B cell (primary cell): Measurements from ENCODE around the gene SUGP2. TPM values are rescaled to one million over a fixed set of nuclear protein-coding genes. Genes with fewer than 3 reads are reported as not detected.

Experiments used
- ATAC-seq: fragments of 200-7000 bp; cut with Tn5 transposase; one replicate; pipeline ENCODE4 v1.10.0; 2021; ENCODE audit warnings: low read depth, mild to moderate bottlenecking, moderate number of reproducible peaks, moderate library complexity
- CTCF ChIA-PET: fragments of 350-600 bp; sonication (Branson Sonifier 250); formaldehyde crosslinking; loops from one replicate; lab custom pipeline; 2021; ENCODE audit warnings: antibody characterized with exemption, inconsistent platforms; lab: Charles Lee
- POLR2A ChIA-PET: fragments of 350-600 bp; sonication (Branson Sonifier 250); formaldehyde crosslinking; loops from one replicate; lab custom pipeline; 2021; ENCODE audit warnings: antibody characterized with exemption; lab: Charles Lee
- DNase-seq: peaks from one replicate; pipeline ENCODE4 v3.0.0; 2013
- H2AFZ ChIP-seq: 2 replicates; pipeline ENCODE4 v1.6.1; 2012; ENCODE audit warnings: mild to moderate bottlenecking, low read depth, low read length; ENCODE audit not compliant: insufficient read depth, poor library complexity, severe bottlenecking
- H3K27ac ChIP-seq, 2 donors: 1 replicate in 1 of 2; 2 replicates in 1 of 2; pipeline ENCODE4 v1.5.1; 2012 to 2013; ENCODE audit warnings: low read length in 2 of 2, mild to moderate bottlenecking in 2 of 2, moderate library complexity in 1 of 2
- H3K27me3 ChIP-seq, 4 experiments: fragments of 200-600 bp in 1 of 4; sonication (generic) in 1 of 4; replicated peaks in 1 of 4; 1 replicate in 2 of 4; 2 replicates in 2 of 4; pipeline versions ENCODE4 v1.6.1 to v1.7.0; 2013 to 2016; ENCODE audit warnings: low read length in 3 of 4, mild to moderate bottlenecking in 2 of 4, mixed read lengths in 1 of 4, moderate library complexity in 1 of 4; ENCODE audit not compliant: insufficient read depth in 4 of 4, control insufficient read depth in 3 of 4; ENCODE audit errors: control extremely low read depth in 1 of 4
- H3K36me3 ChIP-seq, 2 experiments: replicated peaks in 1 of 2; 1 replicate in 1 of 2; 2 replicates in 1 of 2; pipeline versions ENCODE4 v1.6.1 to v1.7.1; 2013; ENCODE audit warnings: low read length in 1 of 2; ENCODE audit not compliant: insufficient read depth in 2 of 2, control insufficient read depth in 1 of 2; ENCODE audit errors: control extremely low read depth in 1 of 2, extremely low read depth in 1 of 2
- H3K4me1 ChIP-seq, 2 donors: fragments of 200-600 bp in 1 of 2; sonication (generic) in 1 of 2; 1 replicate in 1 of 2; 2 replicates in 1 of 2; pipeline versions ENCODE4 v1.5.1 to v1.6.1; 2013 to 2017; ENCODE audit warnings: low read length in 2 of 2; ENCODE audit not compliant: control insufficient read depth in 2 of 2, insufficient read depth in 2 of 2
- H3K4me2 ChIP-seq: replicated peaks from 2 replicates; pipeline ENCODE3; 2012; ENCODE audit warnings: mild to moderate bottlenecking, low read depth, low read length; ENCODE audit not compliant: poor library complexity, severe bottlenecking
- H3K4me3 ChIP-seq, 5 experiments: fragments of 200-600 bp in 1 of 5; sonication (generic) in 1 of 5; 1 replicate in 3 of 5; 2 replicates in 2 of 5; pipeline versions ENCODE4 v1.5.1 to v1.7.0; 2011 to 2016; ENCODE audit warnings: low read length in 4 of 5, mild to moderate bottlenecking in 4 of 5, low read depth in 2 of 5, control low read depth in 1 of 5, moderate library complexity in 1 of 5; ENCODE audit not compliant: insufficient read depth in 1 of 5; ENCODE audit errors: control extremely low read depth in 1 of 5, extremely low read depth in 1 of 5
- H3K79me2 ChIP-seq: fragments of 200-600 bp; sonication (generic); one replicate; pipeline ENCODE4 v1.6.0; 2016; ENCODE audit warnings: low read length; ENCODE audit not compliant: control insufficient read depth, insufficient read depth
- H3K9ac ChIP-seq: fragments of 200-600 bp; sonication (generic); 2 replicates; pipeline ENCODE4 v1.6.1; 2017; ENCODE audit warnings: mild to moderate bottlenecking, low read length, moderate library complexity
- H3K9me3 ChIP-seq, 3 donors: one replicate each; pipeline versions ENCODE4 v1.6.1 to v1.7.1; 2013; ENCODE audit warnings: low read length in 2 of 3; ENCODE audit not compliant: control insufficient read depth in 2 of 3, insufficient read depth in 1 of 3; ENCODE audit errors: control extremely low read depth in 1 of 3
- H4K20me1 ChIP-seq: 2 replicates; pipeline ENCODE4 v1.6.0; 2012; ENCODE audit warnings: mild to moderate bottlenecking, low read length; ENCODE audit not compliant: insufficient read depth, control insufficient read depth, poor library complexity, severe bottlenecking
- H3K27ac Mint-ChIP-seq: one replicate; pipeline ENCODE4 v1.8.0; 2021; ENCODE audit warnings: mixed read lengths
- H3K27me3 Mint-ChIP-seq: one replicate; pipeline ENCODE4 v1.8.0; 2021; ENCODE audit warnings: mixed read lengths
- H3K4me1 Mint-ChIP-seq: one replicate; pipeline ENCODE4 v1.8.0; 2021; ENCODE audit warnings: mixed read lengths
- H3K4me3 Mint-ChIP-seq: one replicate; pipeline ENCODE4 v1.8.0; 2021; ENCODE audit warnings: mixed read lengths
- H3K9me3 Mint-ChIP-seq: one replicate; pipeline ENCODE4 v1.8.0; 2022; ENCODE audit warnings: mixed read lengths; ENCODE audit not compliant: insufficient read depth
- CTCF ChIP-seq: fragments of 200-600 bp; IDR thresholded peaks from one replicate; pipeline ENCODE4 v1.8.0; 2022; ENCODE audit warnings: antibody characterized with exemption, mild to moderate bottlenecking
- EZH2 ChIP-seq: IDR thresholded peaks from 2 replicates; pipeline ENCODE4 v1.6.1; 2012; ENCODE audit warnings: borderline replicate concordance, low read depth, mild to moderate bottlenecking, moderate library complexity, low read length; ENCODE audit not compliant: insufficient read depth, poor library complexity, severe bottlenecking
- WGBS: methylation state at CpG from one replicate; pipeline ENCODE4 v1.1.5; 2013; ENCODE audit warnings: missing lambda C conversion rate; ENCODE audit not compliant: insufficient coverage; 5-methylcytosine and 5-hydroxymethylcytosine counted together
- intact Hi-C: fragments of 100-400 bp; cut with micrococcal nuclease; formaldehyde crosslinking; loops from one replicate; pipeline ENCODE4 v1.10.0; 2022
- polyA plus RNA-seq: library from polyadenylated mRNA; depleted of rRNA; stranded (reverse); fragments of >200 nt; gene quantifications from 2 replicates; pipeline ENCODE4 v1.2.3, GENCODE V29; 2012
- total RNA-seq, 2 donors: library from RNA; stranded (reverse); fragments of 120-200 nt in 1 of 2; gene quantifications; 1 replicate in 1 of 2; 2 replicates in 1 of 2; pipeline versions ENCODE4 v1.2.3 to v1.2.4, GENCODE V29; 2013 to 2022

Gene SUGP2
- total and polyA plus RNA-seq, 2 donors (not counting 1 experiment from before 2014, with no cell fraction given) = 132 to 154 TPM

- no peak for ATAC-seq
These were observed 9.5 kb upstream of the SUGP2 start for GRCh38 chr19:19042732-19043280.

More at GRCh38 chr19:19042732-19043280, 9.5 kb upstream of the SUGP2 start:
- 97% methylated on average over 12 of the region's 13 CpGs for WGBS
- no peaks in the 10 kb centered on the region for H3K27me3 ChIP-seq
- H3K4me1 Mint-ChIP-seq = peaks cover 17% of the 10 kb centered on the region
- H3K9me3 Mint-ChIP-seq = no peaks in the 10 kb centered on the region
- H3K27me3 Mint-ChIP-seq = no peaks in the 10 kb centered on the region
- no peak overlapping the region for H3K9ac ChIP-seq
- H3K27ac ChIP-seq = no peak overlapping the region
- intact Hi-C loops = no loop called here
- peaks cover 56% of the 10 kb centered on the region for H3K79me2 ChIP-seq
- ChIA-PET CTCF (no interaction called here), POLR2A (no interaction called here)
- no peak for DNase-seq
- no peak overlapping the region for H2AFZ ChIP-seq
- H3K4me1 ChIP-seq = peaks cover 16 to 20% of the 10 kb centered on the region in 2 donors
- no peaks in the 10 kb centered on the region for H4K20me1 ChIP-seq
- peaks cover 10 to 27% of the 10 kb centered on the region in 2 experiments for H3K36me3 ChIP-seq
- H3K27ac Mint-ChIP-seq = no peak overlapping the region
- no peaks in the 10 kb centered on the region for H3K9me3 ChIP-seq
- H3K4me3 Mint-ChIP-seq = no peak overlapping the region
- no peak overlapping the region for H3K4me3 ChIP-seq
- TF ChIP-seq CTCF (no peak), EZH2 (no peak)
- no peak overlapping the region for H3K4me2 ChIP-seq
